Panc1 (cell line): ENCODE measurements around the gene CD1E. TPM values are rescaled to one million over a fixed set of nuclear protein-coding genes. Genes with fewer than 3 reads are reported as not detected.
"Not testable (repeated sequence)": the region's sequence is repeated elsewhere in the genome, so short reads cannot be mapped to it uniquely, and the experiment has no call there.

Source experiments
- ATAC-seq: fragments of 200-7000 bp; cut with Tn5 transposase; 2 replicates; pipeline ENCODE4 v1.9.1; 2020; ENCODE audit warnings: mild to moderate bottlenecking, moderate library complexity
- BruUV-seq: library from RNA; stranded (reverse); fragments of 400-500 nt; replicated peaks from 2 replicates; lab custom pipeline; 2021; lab: Mats Ljungman, UMichigan
- CTCF ChIA-PET: fragments of 300-600 bp; sonication (Branson Sonifier 250); formaldehyde crosslinking; loops from one replicate; lab custom pipeline; 2022; ENCODE audit warnings: antibody characterized with exemption; lab: Charles Lee
- POLR2A ChIA-PET: fragments of 300-600 bp; sonication (Branson Sonifier 250); formaldehyde crosslinking; loops from one replicate; lab custom pipeline; 2022; ENCODE audit warnings: antibody characterized with exemption; lab: Charles Lee
- DNase-seq: peaks from one replicate; pipeline ENCODE4 v3.0.0-alpha.2; 2010; ENCODE audit warnings: low read depth, low spot score
- H3K27ac ChIP-seq: 2 replicates; pipeline ENCODE4 v1.5.1; 2011; ENCODE audit warnings: mild to moderate bottlenecking, low read length, inconsistent platforms
- H3K27me3 ChIP-seq: fragments of 200-500 bp; sonication (Bioruptor generic); 2 replicates; pipeline ENCODE4 v1.6.0; 2014; ENCODE audit warnings: low read length, inconsistent platforms; ENCODE audit not compliant: control insufficient read depth, insufficient read depth
- H3K36me3 ChIP-seq: fragments of 200-500 bp; sonication (Bioruptor generic); 2 replicates; pipeline ENCODE4 v1.5.1; 2014; ENCODE audit warnings: inconsistent platforms, mild to moderate bottlenecking, low read length, moderate library complexity; ENCODE audit not compliant: control insufficient read depth, insufficient read depth
- H3K4me1 ChIP-seq: 2 replicates; pipeline ENCODE4 v1.5.1; 2011; ENCODE audit warnings: inconsistent platforms, mild to moderate bottlenecking, low read length, moderate library complexity; ENCODE audit not compliant: control insufficient read depth, insufficient read depth
- H3K4me3 ChIP-seq, 2 experiments: 2 replicates each; pipeline ENCODE4 v1.5.1; 2011 to 2012; ENCODE audit warnings: low read depth in 2 of 2, low read length in 2 of 2, mild to moderate bottlenecking in 2 of 2, inconsistent platforms in 1 of 2, moderate library complexity in 1 of 2
- H3K9me3 ChIP-seq: fragments of 200-500 bp; sonication (Bioruptor generic); 2 replicates; pipeline ENCODE4 v1.5.1; 2014; ENCODE audit warnings: low read depth, mild to moderate bottlenecking, inconsistent platforms, low read length, moderate library complexity; ENCODE audit not compliant: control insufficient read depth, insufficient read depth
- POLR2AphosphoS5 ChIP-seq: IDR thresholded peaks from 2 replicates; pipeline ENCODE4 v1.6.1; 2012; ENCODE audit warnings: mild to moderate bottlenecking, low read depth, low read length, moderate library complexity
- REST ChIP-seq, 2 experiments: IDR thresholded peaks; 2 replicates each; pipeline ENCODE4 v1.6.1; 2011 to 2012; ENCODE audit warnings: low read depth in 2 of 2, control low read depth in 1 of 2, low read length in 1 of 2, mild to moderate bottlenecking in 1 of 2, moderate library complexity in 1 of 2; ENCODE audit not compliant: insufficient read depth in 1 of 2
- SIN3A ChIP-seq: IDR thresholded peaks from 2 replicates; pipeline ENCODE4 v1.6.1; 2012; ENCODE audit warnings: low read depth, mild to moderate bottlenecking, low read length, moderate library complexity, borderline replicate concordance; ENCODE audit not compliant: insufficient read depth
- TCF7L2 ChIP-seq: IDR thresholded peaks from 2 replicates; pipeline ENCODE4 v1.6.1; 2011; ENCODE audit warnings: mild to moderate bottlenecking, low read depth, low read length, inconsistent platforms
- in situ Hi-C: cut with HindIII; loops from 2 replicates; pipeline ENCODE4 v1.10.0; 2016; ENCODE audit warnings: low sequenced_read_pairs, low pct_unique_long_range_greater_than_20kb
- intact Hi-C: fragments of 100-400 bp; cut with micrococcal nuclease; formaldehyde crosslinking; loops from one replicate; pipeline ENCODE4 v1.10.0; 2022; ENCODE audit not compliant: unreplicated experiment
- total RNA-seq: library from RNA; stranded (reverse); gene quantifications from one replicate; pipeline ENCODE4 v1.2.1, GENCODE V29; 2021; ENCODE audit not compliant: unreplicated experiment
- TF ChIP-seq, protein P1 (sequence below): fragments of 450-650 bp; IDR thresholded peaks from 2 replicates; pipeline ENCODE4 v1.5.1; 2017; ENCODE audit warnings: mild to moderate bottlenecking

CD1E gene
- total RNA-seq, 1 experiment from 2014 or later: not detected

DNA sequence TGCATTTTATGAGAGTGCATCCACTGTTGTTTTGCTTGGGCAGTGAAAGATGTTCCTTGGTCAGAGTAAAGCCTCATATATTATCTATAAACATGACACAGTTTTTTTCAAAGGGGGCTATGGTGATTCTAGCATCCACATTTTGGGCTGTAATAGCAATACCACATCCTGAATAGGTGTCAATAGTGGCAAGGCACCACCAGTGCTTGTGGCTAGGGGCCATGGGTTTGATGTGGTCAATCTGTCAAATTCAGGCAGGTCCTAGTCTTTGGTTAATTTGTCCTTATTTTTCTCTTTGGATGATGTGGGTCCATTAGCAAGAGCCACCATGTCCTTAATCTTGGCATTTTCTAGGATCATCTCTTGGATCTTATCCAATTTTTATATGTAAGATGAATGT is 13.1 kb downstream of the CD1E start:
- CTCF ChIA-PET: no interaction called here
- no TSS peak for BruUV-seq
- no peak overlapping the region for H3K4me3 ChIP-seq
- POLR2A ChIA-PET: no interaction called here
- in situ Hi-C loops: no loop called here
- DNase-seq (no peak), ATAC-seq (no peak)
- no peaks in the 10 kb centered on the region for H3K27me3 ChIP-seq
- H3K4me1 ChIP-seq: no peaks in the 10 kb centered on the region
- H3K9me3 ChIP-seq: no peaks in the 10 kb centered on the region; the same call in 1 of the 2 replicates
- TF ChIP-seq SIN3A (no peak), TCF7L2 (no peak), REST (IDR thresholded peaks at IDR 0.05; ENCODE audit: insufficient read depth in 1 of 2, low read depth in 2 of 2, low read length in 1 of 2) (no peak), POLR2AphosphoS5 (no peak)
- TF ChIP-seq, protein P1, sequence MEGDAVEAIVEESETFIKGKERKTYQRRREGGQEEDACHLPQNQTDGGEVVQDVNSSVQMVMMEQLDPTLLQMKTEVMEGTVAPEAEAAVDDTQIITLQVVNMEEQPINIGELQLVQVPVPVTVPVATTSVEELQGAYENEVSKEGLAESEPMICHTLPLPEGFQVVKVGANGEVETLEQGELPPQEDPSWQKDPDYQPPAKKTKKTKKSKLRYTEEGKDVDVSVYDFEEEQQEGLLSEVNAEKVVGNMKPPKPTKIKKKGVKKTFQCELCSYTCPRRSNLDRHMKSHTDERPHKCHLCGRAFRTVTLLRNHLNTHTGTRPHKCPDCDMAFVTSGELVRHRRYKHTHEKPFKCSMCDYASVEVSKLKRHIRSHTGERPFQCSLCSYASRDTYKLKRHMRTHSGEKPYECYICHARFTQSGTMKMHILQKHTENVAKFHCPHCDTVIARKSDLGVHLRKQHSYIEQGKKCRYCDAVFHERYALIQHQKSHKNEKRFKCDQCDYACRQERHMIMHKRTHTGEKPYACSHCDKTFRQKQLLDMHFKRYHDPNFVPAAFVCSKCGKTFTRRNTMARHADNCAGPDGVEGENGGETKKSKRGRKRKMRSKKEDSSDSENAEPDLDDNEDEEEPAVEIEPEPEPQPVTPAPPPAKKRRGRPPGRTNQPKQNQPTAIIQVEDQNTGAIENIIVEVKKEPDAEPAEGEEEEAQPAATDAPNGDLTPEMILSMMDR: no peak
- H3K36me3 ChIP-seq: no peaks in the 10 kb centered on the region
- no peak overlapping the region for H3K27ac ChIP-seq
- intact Hi-C loops: no loop called here

DNA sequence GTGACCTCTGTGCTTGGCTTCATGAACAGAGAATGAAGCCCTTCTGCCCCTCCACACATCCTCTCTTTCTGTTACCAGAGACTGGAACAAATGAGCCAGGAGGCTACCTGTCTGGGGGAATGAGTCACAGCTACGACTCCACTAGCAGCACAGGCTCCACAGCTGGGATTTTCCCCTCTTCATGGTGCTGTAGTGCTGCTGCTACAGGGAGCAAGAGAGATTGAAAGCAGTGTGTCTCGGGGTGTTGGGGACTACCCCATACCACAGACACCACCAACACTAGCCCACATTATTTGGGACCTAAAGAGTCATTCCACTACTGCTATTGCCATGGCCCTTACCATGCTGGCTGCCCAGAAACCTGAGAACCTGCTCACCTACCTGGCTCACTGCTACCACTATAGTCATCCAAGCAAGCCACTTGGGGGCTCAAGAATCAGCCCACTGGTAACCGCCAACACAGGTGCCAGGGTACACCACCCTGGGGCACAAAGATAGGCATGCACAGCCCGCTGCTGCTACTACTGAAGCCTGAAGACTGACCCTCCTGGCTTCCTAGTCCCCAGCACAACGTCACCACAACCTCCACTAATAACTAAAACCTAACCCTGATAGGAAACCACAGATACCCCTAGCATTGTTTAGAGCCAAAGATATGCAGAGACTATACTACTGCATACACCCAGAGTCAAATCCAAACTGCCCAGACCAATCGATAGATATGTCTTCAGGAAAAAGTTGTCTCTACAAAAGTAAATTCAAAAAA is 17.7 kb downstream of the CD1E start:
- no peaks in the 10 kb centered on the region for H3K27me3 ChIP-seq
- no peaks in the 10 kb centered on the region for H3K36me3 ChIP-seq
- TF ChIP-seq TCF7L2 (no peak), SIN3A (no peak), REST (IDR thresholded peaks at IDR 0.05; ENCODE audit: insufficient read depth in 1 of 2, low read depth in 2 of 2, low read length in 1 of 2) (no peak), POLR2AphosphoS5 (no peak)
- TF ChIP-seq, protein P1: no peak
- intact Hi-C loops (no loop called here), in situ Hi-C loops (no loop called here)
- no peaks in the 10 kb centered on the region; the same call in 1 of the 2 replicates for H3K9me3 ChIP-seq
- no peak for ATAC-seq
- no peak overlapping the region for H3K27ac ChIP-seq
- POLR2A ChIA-PET: no interaction called here
- no peak for DNase-seq
- CTCF ChIA-PET: no interaction called here
- H3K4me3 ChIP-seq: no peak overlapping the region
- no TSS peak for BruUV-seq
- no peaks in the 10 kb centered on the region for H3K4me1 ChIP-seq

- H3K36me3 ChIP-seq, DNase-seq, H3K4me3 ChIP-seq, ATAC-seq, CTCF ChIA-PET, H3K9me3 ChIP-seq, H3K4me1 ChIP-seq, POLR2A ChIA-PET, H3K27ac ChIP-seq, intact Hi-C loops, BruUV-seq, H3K27me3 ChIP-seq, in situ Hi-C loops: not testable (repeated sequence)
These were observed 20.4 kb downstream of the CD1E start for GRCh38 chr1:158374101-158374500.
